Body of pancreas (tissue), 4 donors: ENCODE data around the gene ITGBL1. TPM values are rescaled to one million over a fixed set of nuclear protein-coding genes. Genes with fewer than 3 reads are reported as not detected.
A peak's percentile ranks its signal among the peaks of the same experiment; 100 is the strongest.

ENCODE experiments used
- ATAC-seq: fragments of 150-250 bp; one replicate; pipeline ENCODE4 v1.9.1; 2016
- DNase-seq, 4 donors: peaks; one replicate each; pipeline ENCODE4 v3.0.0-alpha.2; 2019
- H3K27ac ChIP-seq, 4 donors: fragments of 200-600 bp; sonication (generic); 1 replicate in 3 of 4; 2 replicates in 1 of 4; pipeline versions ENCODE4 v1.5.1 to v1.6.1; 2016 to 2019; ENCODE audit warnings: mild to moderate bottlenecking in 1 of 4, mixed read lengths in 1 of 4, moderate library complexity in 1 of 4
- H3K27me3 ChIP-seq, 2 donors: fragments of 200-600 bp; sonication (generic); one replicate each; pipeline ENCODE4 v1.6.0; 2016; ENCODE audit warnings: mild to moderate bottlenecking in 1 of 2
- H3K36me3 ChIP-seq, 2 donors: fragments of 200-600 bp; sonication (generic); replicated peaks in 1 of 2; 2 replicates each; pipeline ENCODE4 v1.5.1; 2016; ENCODE audit warnings: low read depth in 2 of 2; ENCODE audit not compliant: insufficient read depth in 1 of 2
- H3K4me1 ChIP-seq: fragments of 200-600 bp; sonication (generic); one replicate; pipeline ENCODE4 v1.6.0; 2016
- H3K4me3 ChIP-seq, 2 donors: fragments of 200-600 bp; sonication (generic); 1 replicate in 1 of 2; 2 replicates in 1 of 2; pipeline ENCODE4 v1.5.1; 2016 to 2019
- H3K9me3 ChIP-seq, 3 donors: fragments of 200-600 bp; sonication (generic); 1 replicate in 2 of 3; 2 replicates in 1 of 3; pipeline ENCODE4 v1.5.1; 2016
- POLR2A ChIP-seq, 3 donors: fragments of 450-650 bp; IDR thresholded peaks; one replicate each; pipeline ENCODE4 v1.6.1; 2016; ENCODE audit warnings: antibody characterized with exemption in 3 of 3, mild to moderate bottlenecking in 2 of 3
- WGBS, 2 donors: methylation state at CpG; one replicate each; pipeline ENCODE4 v1.1.5; 2017; 5-methylcytosine and 5-hydroxymethylcytosine counted together
- intact Hi-C: fragments of 100-400 bp; cut with DNase I; formaldehyde crosslinking; loops from one replicate; pipeline ENCODE4 v1.15.1; 2023
- total RNA-seq, 2 donors: library from RNA; depleted of rRNA; stranded (reverse); fragments of >200 nt; gene quantifications; one replicate each; pipeline ENCODE4 v1.1.0, GENCODE V29; 2016
- TF ChIP-seq, protein P1 (sequence below), 7 experiments: fragments of 450-650 bp in 4 of 7; fragments of 200-600 bp in 3 of 7; sonication (generic) in 3 of 7; IDR thresholded peaks; one replicate each; pipeline ENCODE4 v1.5.1; 2016 to 2019; ENCODE audit warnings: antibody characterized with exemption in 7 of 7

ITGBL1 gene
- total RNA-seq, 2 donors from 2014 or later = 1.3 to 10.4 TPM

DNA sequence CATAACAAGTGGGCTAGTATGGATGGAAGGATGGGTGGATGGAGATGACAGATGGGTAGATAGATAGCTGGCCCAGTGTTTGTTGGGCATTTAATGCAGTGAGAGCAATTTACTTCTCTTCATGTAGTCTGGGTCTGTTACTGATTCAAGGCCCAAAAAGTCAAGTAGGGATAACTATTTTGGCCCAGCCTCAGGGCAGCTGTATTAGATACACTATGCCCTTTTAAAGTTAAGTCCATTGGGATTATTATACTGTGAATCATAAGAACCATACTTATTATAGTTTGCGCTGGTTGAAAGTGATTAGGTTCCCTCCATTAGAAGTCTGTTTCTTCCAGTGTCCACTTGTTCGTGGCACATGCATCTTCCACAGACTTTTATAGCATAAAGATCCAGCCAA, 4.7 kb downstream of the ITGBL1 start:
- intact Hi-C loops = no loop called here
- Histone ChIP-seq H3K36me3 (no peaks in the 10 kb centered on the region), H3K9me3 (no peaks in the 10 kb centered on the region), H3K4me1 (no peaks in the 10 kb centered on the region), H3K27me3 (no peaks in the 10 kb centered on the region), H3K4me3 (no peak overlapping the region), H3K27ac (no peak overlapping the region)
- DNase-seq = no peak
- TF ChIP-seq, protein P1, sequence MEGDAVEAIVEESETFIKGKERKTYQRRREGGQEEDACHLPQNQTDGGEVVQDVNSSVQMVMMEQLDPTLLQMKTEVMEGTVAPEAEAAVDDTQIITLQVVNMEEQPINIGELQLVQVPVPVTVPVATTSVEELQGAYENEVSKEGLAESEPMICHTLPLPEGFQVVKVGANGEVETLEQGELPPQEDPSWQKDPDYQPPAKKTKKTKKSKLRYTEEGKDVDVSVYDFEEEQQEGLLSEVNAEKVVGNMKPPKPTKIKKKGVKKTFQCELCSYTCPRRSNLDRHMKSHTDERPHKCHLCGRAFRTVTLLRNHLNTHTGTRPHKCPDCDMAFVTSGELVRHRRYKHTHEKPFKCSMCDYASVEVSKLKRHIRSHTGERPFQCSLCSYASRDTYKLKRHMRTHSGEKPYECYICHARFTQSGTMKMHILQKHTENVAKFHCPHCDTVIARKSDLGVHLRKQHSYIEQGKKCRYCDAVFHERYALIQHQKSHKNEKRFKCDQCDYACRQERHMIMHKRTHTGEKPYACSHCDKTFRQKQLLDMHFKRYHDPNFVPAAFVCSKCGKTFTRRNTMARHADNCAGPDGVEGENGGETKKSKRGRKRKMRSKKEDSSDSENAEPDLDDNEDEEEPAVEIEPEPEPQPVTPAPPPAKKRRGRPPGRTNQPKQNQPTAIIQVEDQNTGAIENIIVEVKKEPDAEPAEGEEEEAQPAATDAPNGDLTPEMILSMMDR (IDR thresholded peaks at IDR 0.05) = no peak
- no peak for TF ChIP-seq POLR2A (IDR thresholded peaks at IDR 0.05)
- 91 to 95% methylated on average over 2 of the region's 2 CpGs for WGBS, 2 donors
- ATAC-seq = no peak

DNA sequence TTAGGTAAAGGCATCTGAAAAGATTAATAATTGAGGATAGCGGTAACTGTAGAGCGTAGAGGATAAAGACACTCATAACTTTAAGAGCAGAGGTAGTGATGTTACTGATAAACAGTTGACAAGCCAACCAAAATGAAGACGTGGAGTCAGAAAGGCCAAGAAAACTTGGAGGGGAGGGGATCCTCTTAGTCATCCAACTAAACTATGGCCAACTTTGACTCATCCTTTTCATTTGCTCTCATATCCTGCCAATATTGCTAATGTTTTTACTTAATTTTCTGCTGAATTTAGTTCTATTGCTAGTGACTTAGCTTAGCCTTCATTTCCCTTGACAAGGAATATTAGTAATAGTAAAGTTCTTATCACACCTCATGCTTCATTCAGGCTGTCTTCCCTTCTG, 13.4 kb downstream of the ITGBL1 start:
- no peak overlapping the region for H3K4me3 ChIP-seq
- no peak overlapping the region for H3K27ac ChIP-seq
- ATAC-seq = no peak
- no peak for DNase-seq
- WGBS, 2 donors = 72 to 76% methylated on average over 3 of the region's 3 CpGs
- TF ChIP-seq POLR2A (IDR thresholded peaks at IDR 0.05) = no peak
- TF ChIP-seq, protein P1 (IDR thresholded peaks at IDR 0.05) = no peak
- H3K36me3 ChIP-seq = no peaks in the 10 kb centered on the region
- H3K9me3 ChIP-seq = no peaks in the 10 kb centered on the region
- intact Hi-C loops = loop anchor here (10.0 kb wide), 1 partner anchor 321 kb away; no protein-coding TSS in a partner anchor
- H3K27me3 ChIP-seq = no peaks in the 10 kb centered on the region
- H3K4me1 ChIP-seq = no peaks in the 10 kb centered on the region

DNA sequence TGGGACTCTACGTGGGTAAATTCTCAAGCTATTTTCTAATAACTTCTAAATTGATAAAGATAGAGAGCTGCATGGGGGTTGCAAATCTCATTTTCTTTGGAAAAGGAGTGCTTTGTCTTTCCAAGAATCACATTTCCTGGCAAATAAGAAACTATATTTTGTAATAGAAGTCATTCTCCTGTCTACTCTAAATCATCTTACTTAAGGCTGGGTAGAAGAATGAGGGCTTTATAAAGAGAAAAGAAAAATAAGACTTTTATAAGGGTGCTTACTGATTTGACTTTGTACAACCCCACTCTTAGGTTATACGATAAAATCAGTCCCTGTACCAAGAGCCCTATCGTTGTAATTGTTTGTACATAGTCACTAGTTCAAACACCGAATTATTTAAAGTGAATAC, 14.9 kb downstream of the ITGBL1 start:
- intact Hi-C loops = loop anchor here (10.0 kb wide), 1 partner anchor 323 kb away; no protein-coding TSS in a partner anchor
- Histone ChIP-seq H3K27me3 (peaks cover 0 to 2% of the 10 kb centered on the region in 2 donors), H3K36me3 (no peaks in the 10 kb centered on the region), H3K4me1 (no peaks in the 10 kb centered on the region), H3K4me3 (no peak overlapping the region), H3K9me3 (no peaks in the 10 kb centered on the region), H3K27ac (no peak overlapping the region)
- ATAC-seq (no peak), DNase-seq (no peak)
- no peak for TF ChIP-seq POLR2A (IDR thresholded peaks at IDR 0.05)
- TF ChIP-seq, protein P1 (IDR thresholded peaks at IDR 0.05) = no peak
- 49 to 62% methylated on average over 4 of the region's 4 CpGs for WGBS, 2 donors

- peaks cover 0 to 2% of the 10 kb centered on the region in 2 donors for H3K27me3 ChIP-seq
- DNase-seq (no peak), ATAC-seq (no peak)
- WGBS, 2 donors = 64 to 67% methylated on average over 2 of the region's 2 CpGs
- intact Hi-C loops = no loop called here
- no peaks in the 10 kb centered on the region for H3K9me3 ChIP-seq
- no peaks in the 10 kb centered on the region for H3K4me1 ChIP-seq
- no peak overlapping the region for H3K27ac ChIP-seq
- TF ChIP-seq, protein P1 (IDR thresholded peaks at IDR 0.05) = no peak
- TF ChIP-seq POLR2A (IDR thresholded peaks at IDR 0.05) = no peak
- H3K36me3 ChIP-seq = no peaks in the 10 kb centered on the region
- H3K4me3 ChIP-seq = no peak overlapping the region
Observed at GRCh38 chr13:101473458-101473857, 21.0 kb downstream of the ITGBL1 start.

GRCh38 chr13:101474419-101474957, 22.0 kb downstream of the ITGBL1 start:
- WGBS, 2 donors = 54 to 58% methylated on average over 2 of the region's 2 CpGs
- no peak for ATAC-seq

More at GRCh38 chr13:101474419-101474957, 22.0 kb downstream of the ITGBL1 start:
- Histone ChIP-seq H3K9me3 (no peaks in the 10 kb centered on the region), H3K27ac (no peak overlapping the region), H3K36me3 (no peaks in the 10 kb centered on the region), H3K4me1 (no peaks in the 10 kb centered on the region), H3K27me3 (peaks cover 0 to 2% of the 10 kb centered on the region in 2 donors), H3K4me3 (no peak overlapping the region)
- intact Hi-C loops = no loop called here
- DNase-seq = peak in 2 of 4 donors; percentile 13 to 18
- no peak for TF ChIP-seq POLR2A (IDR thresholded peaks at IDR 0.05)
- TF ChIP-seq, protein P1 (IDR thresholded peaks at IDR 0.05) = peak in 5 of 7 experiments; percentile 7 to 40 (median 29)
